Measurements from ENCODE around the gene HDHD3. TPM values are rescaled to one million over a fixed set of nuclear protein-coding genes. Genes with fewer than 3 reads are reported as not detected.
A peak's percentile ranks its signal among the peaks of the same experiment; 100 is the strongest.

HDHD3 gene
- total RNA-seq, 1 donor from 2014 or later: 33.9 TPM

DNA sequence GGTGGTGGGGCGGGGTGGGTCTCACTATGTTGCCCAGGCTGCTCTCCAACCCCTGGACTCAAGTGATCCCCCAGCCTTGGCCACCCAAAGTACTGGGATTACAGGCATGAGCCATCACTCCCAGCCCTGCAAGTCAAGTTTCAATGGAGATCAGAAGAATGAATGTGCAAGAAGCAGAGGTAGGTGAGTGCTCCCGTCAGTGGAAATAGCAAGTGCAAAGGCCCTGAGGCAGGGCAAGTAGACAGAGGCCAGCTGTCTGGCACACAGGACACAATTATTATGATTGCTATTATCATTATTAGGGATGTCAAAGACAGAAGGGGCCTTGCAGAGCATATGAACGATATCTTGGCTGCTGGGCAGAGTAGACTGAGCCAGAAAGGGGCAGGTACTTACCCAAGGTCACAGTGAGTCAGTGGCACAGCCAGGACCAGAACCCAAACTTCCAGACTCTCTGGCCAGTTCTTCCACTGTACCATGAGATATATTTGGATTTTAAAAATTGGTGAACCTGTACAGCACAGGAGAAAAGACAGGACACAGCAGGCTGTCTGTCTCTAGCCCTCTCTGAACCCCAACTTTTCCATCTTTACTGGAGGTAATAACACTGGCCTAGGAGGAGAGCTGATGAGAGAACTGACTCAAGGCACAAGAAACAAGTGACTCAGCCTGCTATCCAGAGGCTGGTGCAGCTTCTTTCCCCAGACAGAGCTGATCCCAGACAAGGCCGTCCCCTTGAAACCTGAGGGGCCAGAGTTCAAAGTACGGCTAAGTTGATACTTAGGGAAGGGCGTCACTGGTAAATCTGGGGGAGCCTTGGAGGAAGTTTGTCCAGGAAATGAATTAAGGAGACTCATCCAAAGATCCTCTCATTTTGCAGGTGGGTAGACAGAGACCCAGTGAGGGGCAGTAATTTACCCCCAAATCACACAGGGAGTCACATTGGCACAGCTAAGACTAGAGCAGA lies 1.4 kb downstream of the HDHD3 start:
- Mint-ChIP-seq H3K9me3 (no peaks in the 10 kb centered on the region), H3K27ac (peak overlapping the region; percentile 86), H3K27me3 (no peaks in the 10 kb centered on the region), H3K36me3 (peaks cover 10% of the 10 kb centered on the region), H3K4me3 (peak overlapping the region; percentile 89), H3K4me1 (ENCODE audit: unreplicated experiment) (peaks cover 22% of the 10 kb centered on the region)
- DNase-seq (ENCODE audit: extremely low spot score, unreplicated experiment): no peak
- TF ChIP-seq, protein P1, sequence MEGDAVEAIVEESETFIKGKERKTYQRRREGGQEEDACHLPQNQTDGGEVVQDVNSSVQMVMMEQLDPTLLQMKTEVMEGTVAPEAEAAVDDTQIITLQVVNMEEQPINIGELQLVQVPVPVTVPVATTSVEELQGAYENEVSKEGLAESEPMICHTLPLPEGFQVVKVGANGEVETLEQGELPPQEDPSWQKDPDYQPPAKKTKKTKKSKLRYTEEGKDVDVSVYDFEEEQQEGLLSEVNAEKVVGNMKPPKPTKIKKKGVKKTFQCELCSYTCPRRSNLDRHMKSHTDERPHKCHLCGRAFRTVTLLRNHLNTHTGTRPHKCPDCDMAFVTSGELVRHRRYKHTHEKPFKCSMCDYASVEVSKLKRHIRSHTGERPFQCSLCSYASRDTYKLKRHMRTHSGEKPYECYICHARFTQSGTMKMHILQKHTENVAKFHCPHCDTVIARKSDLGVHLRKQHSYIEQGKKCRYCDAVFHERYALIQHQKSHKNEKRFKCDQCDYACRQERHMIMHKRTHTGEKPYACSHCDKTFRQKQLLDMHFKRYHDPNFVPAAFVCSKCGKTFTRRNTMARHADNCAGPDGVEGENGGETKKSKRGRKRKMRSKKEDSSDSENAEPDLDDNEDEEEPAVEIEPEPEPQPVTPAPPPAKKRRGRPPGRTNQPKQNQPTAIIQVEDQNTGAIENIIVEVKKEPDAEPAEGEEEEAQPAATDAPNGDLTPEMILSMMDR (conservative IDR thresholded peaks at IDR 0.05): no peak

DNA sequence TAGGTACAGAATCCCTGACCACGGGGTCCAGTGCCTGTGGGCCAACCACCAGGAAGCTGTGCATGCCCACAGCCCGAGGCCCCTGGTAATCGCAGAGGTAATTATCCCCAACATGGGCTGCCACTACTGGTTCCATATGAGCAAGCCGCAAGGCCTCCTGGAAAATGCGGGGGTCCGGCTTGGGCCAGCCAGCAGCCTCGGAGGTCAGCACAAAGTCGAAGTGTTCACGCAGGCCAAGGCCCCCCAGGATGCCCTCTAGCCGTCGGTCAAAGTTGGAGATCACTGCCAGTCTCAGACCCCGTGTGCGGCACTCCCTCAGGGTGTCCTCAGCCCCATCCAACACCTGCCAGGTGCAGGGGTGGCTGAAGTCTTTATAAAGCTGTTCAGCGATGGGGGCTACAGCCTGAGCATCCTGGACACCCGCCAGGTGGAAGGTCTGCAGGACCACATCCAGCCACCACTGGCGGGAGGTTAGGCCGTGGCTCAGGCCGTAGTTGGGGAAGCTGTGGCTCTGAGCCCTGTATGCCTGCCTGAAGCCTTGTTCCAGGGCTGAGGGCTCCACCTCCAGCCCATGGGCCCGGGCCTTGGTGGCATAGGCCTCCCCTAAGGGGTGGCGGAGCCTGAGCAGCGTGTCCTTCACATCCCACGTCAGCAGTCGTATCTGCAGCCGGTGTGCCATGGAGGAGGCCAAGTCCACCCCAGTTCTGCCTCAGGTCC lies 3.0 kb downstream of the HDHD3 start:
- DNase-seq (ENCODE audit: extremely low spot score, unreplicated experiment): no peak
- TF ChIP-seq, protein P1 (conservative IDR thresholded peaks at IDR 0.05): no peak
- Mint-ChIP-seq H3K27me3 (no peaks in the 10 kb centered on the region), H3K27ac (no peak overlapping the region), H3K4me3 (peak overlapping the region; percentile 66), H3K36me3 (peaks cover 10% of the 10 kb centered on the region), H3K4me1 (ENCODE audit: unreplicated experiment) (peaks cover 11% of the 10 kb centered on the region), H3K9me3 (no peaks in the 10 kb centered on the region)

DNA sequence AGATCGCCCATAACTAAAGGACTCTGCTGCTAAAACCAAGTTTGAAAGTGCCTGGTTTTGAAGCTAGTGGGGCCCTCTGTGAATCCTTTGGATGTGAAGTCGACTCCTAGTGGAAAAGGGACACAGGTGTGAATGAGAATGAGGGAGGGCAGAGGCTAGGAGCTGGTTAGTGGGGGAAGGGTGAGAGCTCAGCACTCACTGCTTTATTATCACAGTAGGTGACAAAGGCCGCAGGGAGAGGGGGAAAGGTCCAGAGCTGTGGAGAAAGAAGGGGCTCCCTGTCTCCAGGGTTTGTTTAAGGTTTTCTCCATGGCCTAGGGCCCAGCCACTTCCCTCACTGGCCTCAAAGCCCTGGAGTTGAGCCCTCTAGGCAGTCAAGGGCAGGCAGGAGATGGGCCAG lies 3.5 kb downstream of the HDHD3 start:
- Mint-ChIP-seq H3K9me3 (no peaks in the 10 kb centered on the region), H3K27me3 (no peaks in the 10 kb centered on the region), H3K4me1 (ENCODE audit: unreplicated experiment) (peaks cover 8% of the 10 kb centered on the region), H3K4me3 (peak overlapping the region; percentile 22), H3K36me3 (peaks cover 13% of the 10 kb centered on the region), H3K27ac (peak overlapping the region; percentile 44)
- DNase-seq (ENCODE audit: extremely low spot score, unreplicated experiment): no peak
- TF ChIP-seq, protein P1 (conservative IDR thresholded peaks at IDR 0.05): no peak

DNA sequence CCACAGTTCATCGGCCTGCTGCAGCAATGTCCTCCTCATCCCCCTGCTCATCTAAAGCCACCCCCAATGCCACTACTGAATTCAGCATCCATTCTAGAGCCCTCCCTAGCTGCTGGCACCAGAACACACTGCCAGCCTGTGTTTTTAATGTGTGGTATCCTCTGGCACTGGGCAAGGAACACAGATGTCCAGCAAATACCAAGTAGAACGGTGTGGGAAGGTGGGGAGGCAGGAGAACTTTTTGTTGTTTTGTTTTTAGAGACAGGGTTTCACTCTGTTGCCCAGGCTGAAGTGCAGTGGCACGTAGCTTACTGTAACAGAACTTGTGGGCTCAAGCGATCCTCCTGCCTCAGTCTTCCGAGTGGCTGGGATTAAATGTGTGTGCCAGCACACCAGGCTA lies 4.7 kb downstream of the HDHD3 start:
- Mint-ChIP-seq H3K27me3 (no peaks in the 10 kb centered on the region), H3K4me1 (ENCODE audit: unreplicated experiment) (peaks cover 8% of the 10 kb centered on the region), H3K36me3 (peaks cover 13% of the 10 kb centered on the region), H3K4me3 (no peak overlapping the region), H3K9me3 (no peaks in the 10 kb centered on the region), H3K27ac (peak overlapping the region; percentile 19)
- DNase-seq (ENCODE audit: extremely low spot score, unreplicated experiment): no peak
- TF ChIP-seq, protein P1 (conservative IDR thresholded peaks at IDR 0.05): no peak

DNA sequence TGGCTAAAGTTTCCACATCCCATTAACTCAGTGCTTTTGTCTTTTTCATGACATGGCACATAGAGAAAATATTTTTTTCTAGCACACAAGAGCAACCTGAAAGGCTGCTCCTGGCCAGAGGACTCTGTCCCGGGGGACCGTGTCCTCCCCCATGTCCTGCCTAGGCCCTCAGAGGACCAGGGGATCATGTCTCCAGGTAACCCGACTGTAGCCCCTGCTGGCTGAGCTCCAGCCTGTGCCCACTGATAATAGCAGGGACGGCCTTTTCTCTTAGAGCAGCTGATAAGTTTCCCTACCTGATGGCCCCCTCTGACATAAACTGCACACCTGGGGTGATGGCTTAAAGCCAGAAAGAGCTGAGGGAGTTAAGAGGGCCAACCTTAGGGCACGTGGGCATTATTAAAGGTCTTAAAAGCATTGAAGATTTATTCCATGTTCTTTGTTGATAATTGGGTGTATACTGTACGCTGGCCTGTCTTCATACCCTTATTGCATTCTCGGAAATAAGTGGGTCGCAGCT lies 5.9 kb downstream of the HDHD3 start:
- DNase-seq (ENCODE audit: extremely low spot score, unreplicated experiment): no peak
- H3K27ac Mint-ChIP-seq: no peak overlapping the region
- H3K36me3 Mint-ChIP-seq: peaks cover 13% of the 10 kb centered on the region
- H3K27me3 Mint-ChIP-seq: no peaks in the 10 kb centered on the region
- TF ChIP-seq, protein P1 (conservative IDR thresholded peaks at IDR 0.05): no peak
- H3K4me1 Mint-ChIP-seq (ENCODE audit: unreplicated experiment): peaks cover 8% of the 10 kb centered on the region
- H3K9me3 Mint-ChIP-seq: no peaks in the 10 kb centered on the region
- no peak overlapping the region for H3K4me3 Mint-ChIP-seq

All from type B pancreatic cell (in vitro differentiated cells).